UCSD-AML1 (cell line): ENCODE measurements around the gene RHNO1.
"Not testable (repeated sequence)": the region's sequence is repeated elsewhere in the genome, so short reads cannot be mapped to it uniquely, and the experiment has no call there.

Experiments used
- DNase-seq: peaks from one replicate; lab custom pipeline; 2025; ENCODE audit not compliant: unreplicated experiment; lab: John Stamatoyannopoulos, UW

The RHNO1 gene

GRCh38 chr12:2858334-2858733 is 18.7 kb upstream of the RHNO1 start:
- DNase-seq = no peak

- DNase-seq = no peak
Measured at GRCh38 chr12:2858944-2859421, 18.0 kb upstream of the RHNO1 start.

GRCh38 chr12:2860170-2860569 is 16.9 kb upstream of the RHNO1 start:
- DNase-seq = no peak

- no peak for DNase-seq
Measured at GRCh38 chr12:2862876-2863275, 14.1 kb upstream of the RHNO1 start.

- DNase-seq = not testable (repeated sequence)
Measured at GRCh38 chr12:2863402-2863801, 13.6 kb upstream of the RHNO1 start.

- no peak for DNase-seq
Measured at GRCh38 chr12:2864198-2864597, 12.8 kb upstream of the RHNO1 start.

GRCh38 chr12:2868986-2869632 is 7.9 kb upstream of the RHNO1 start:
- DNase-seq = not testable (repeated sequence)

- no peak for DNase-seq
Measured at GRCh38 chr12:2876431-2877046, 484 bp upstream of the RHNO1 start.

- DNase-seq = peak; percentile 19
Measured at GRCh38 chr12:2877953-2878732, 1.1 kb downstream of the RHNO1 start.

GRCh38 chr12:2879853-2880252 is 2.8 kb downstream of the RHNO1 start:
- DNase-seq = no peak

GRCh38 chr12:2884810-2885209 is 7.8 kb downstream of the RHNO1 start:
- DNase-seq = no peak

GRCh38 chr12:2886768-2887450 is 9.9 kb downstream of the RHNO1 start:
- no peak for DNase-seq

GRCh38 chr12:2890001-2890387 is 13.0 kb downstream of the RHNO1 start:
- DNase-seq = no peak

- peak; percentile 97 for DNase-seq
Measured at GRCh38 chr12:2890388-2891239, 13.6 kb downstream of the RHNO1 start, which contains the start of gene TULP3. Gene TULP3, plus strand, starts transcription at chr12:2890891. Its CDS starts 57 bp downstream, at chr12:2890948.

GRCh38 chr12:2891240-2892053 is 14.4 kb downstream of the RHNO1 start:
- DNase-seq = peak; percentile 50

GRCh38 chr12:2892246-2892645 is 15.2 kb downstream of the RHNO1 start:
- DNase-seq = no peak

GRCh38 chr12:2893007-2893406 is 16.0 kb downstream of the RHNO1 start:
- DNase-seq = no peak

- DNase-seq = no peak
Measured at GRCh38 chr12:2895051-2895451, 18.0 kb downstream of the RHNO1 start.

GRCh38 chr12:2895511-2895910 is 18.5 kb downstream of the RHNO1 start:
- no peak for DNase-seq

GRCh38 chr12:2897418-2897817 is 20.4 kb downstream of the RHNO1 start:
- no peak for DNase-seq
